DMS153 (cell line): ENCODE results near the gene TJP3.

Source experiments
- DNase-seq: peaks from one replicate; lab custom pipeline; 2025; lab: John Stamatoyannopoulos, UW

Gene TJP3

DNA sequence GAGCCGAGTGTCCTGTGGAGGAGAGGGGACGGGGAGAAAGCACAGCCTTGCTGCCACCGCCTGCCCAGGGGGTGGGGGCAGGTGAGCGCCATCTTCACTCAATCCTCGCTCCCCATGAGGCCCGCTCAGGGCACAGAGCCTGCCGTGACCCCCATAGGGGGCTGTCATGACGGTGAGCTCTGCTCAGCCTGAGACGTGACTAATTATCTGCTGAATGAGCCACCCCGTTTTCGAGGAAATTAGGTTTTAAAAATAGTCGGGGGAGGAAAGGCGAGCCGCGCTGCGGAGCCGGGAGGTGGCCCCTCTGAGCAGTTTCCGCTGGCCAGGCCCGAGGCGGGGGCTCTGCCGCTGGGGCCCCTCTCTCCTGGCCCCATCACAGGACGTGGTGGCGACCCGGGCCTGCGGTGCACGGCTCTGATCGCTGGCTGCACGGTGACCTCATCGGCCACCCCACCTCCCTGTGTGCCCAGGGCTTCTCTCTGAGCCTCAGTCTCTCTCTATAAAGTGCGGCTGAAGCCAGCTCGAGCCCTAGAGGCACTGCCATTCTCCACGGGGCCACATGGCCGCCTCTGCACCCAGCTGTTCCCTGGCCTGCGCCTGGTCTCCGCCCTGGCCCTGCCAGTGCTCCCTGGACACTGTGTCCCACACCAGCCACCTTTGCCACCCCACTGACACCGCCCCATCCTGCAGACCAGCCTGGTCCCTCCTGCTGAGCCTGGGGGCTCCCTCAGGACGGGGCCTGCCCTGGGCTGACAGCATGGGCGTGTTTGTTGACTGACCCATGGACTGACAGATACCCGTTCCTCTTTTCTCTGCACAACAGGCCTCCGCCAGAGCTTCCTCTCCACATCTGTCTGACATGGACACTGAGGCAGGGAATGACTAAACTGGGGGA lies 36.3 kb upstream of the TJP3 start:
- DNase-seq, result no peak

DNA sequence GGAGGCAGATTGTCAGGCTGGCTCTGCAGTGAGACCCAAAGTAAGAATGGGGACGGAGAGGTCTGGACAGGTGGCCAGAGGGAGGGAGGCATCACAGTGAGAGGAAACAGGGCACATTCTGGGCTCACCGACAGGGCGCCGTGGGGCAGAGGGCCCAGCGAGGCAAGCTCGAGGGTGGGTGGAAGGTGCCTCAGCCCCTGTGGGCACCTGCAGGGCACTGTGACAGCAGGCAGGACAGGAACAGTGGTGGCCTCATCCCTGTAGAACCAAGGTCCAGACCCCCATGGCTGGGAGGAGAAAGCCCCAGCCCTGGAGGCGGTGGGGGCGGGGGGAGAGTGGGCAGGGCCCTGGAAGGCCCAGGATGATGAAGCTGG lies 35.6 kb upstream of the TJP3 start:
- DNase-seq, result no peak

DNA sequence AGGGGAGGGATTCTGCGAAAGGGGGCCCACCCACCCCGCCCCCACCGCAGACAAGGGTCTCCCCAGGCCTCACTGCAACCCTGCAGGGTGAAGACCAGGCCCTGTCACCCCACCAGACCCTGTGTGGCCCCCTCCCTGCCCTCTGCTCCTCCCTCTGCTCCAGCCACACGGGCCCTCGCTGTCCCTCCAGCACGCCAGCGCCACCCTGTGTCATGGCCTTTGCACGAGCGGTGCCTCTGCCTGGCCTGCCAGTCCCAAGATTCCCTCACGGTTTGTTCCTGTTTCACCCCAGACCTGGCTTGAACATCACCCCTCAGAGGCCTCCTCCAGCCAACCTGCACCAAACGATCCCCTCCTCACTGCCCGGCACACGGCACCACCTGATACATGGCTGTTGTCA lies 35.2 kb upstream of the TJP3 start:
- no peak for DNase-seq

DNA sequence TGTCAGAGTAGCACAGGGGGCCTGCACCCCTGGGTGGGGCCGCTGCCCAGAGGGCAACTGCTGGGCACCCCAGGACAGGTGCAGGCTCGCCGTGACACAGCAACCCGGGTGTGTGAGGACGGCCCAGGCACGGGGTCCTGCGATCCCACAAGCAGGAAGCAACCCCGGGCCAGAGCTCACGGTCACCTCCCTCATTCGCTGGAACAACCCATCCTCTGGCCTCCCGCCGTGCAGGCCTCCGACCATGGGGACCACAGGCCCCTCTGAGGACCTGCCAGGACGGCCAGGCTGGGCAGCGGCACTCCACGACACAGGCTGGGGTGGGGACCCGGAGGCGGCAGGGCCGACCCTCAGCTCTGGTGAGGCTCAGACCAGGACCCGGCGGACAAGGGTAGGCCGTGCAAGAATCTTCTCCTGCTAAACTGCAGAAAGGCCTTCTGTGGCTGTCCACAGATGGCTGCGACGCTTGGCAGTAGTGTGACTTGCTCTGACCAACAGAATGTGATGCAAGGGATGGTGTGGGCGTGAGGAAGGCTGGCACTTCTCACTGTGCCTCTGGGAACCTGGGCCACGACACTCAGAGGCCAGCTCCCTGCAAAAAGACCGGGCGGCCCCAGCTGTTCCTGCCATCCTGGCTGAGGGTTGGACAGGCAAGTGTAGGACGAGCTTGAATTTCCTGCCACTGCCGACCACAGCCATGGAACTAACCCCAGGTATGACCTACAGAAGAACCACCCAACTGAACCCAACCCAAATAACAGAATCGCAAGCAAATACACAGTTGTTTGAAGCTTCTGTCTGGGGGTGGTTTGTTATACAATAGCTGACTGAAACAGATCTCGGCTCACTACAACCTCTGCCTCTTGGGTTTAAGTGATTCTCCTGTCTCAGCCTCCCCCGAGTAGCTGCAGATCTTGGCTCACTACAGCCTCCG lies 34.4 kb upstream of the TJP3 start:
- DNase-seq, result no peak

DNA sequence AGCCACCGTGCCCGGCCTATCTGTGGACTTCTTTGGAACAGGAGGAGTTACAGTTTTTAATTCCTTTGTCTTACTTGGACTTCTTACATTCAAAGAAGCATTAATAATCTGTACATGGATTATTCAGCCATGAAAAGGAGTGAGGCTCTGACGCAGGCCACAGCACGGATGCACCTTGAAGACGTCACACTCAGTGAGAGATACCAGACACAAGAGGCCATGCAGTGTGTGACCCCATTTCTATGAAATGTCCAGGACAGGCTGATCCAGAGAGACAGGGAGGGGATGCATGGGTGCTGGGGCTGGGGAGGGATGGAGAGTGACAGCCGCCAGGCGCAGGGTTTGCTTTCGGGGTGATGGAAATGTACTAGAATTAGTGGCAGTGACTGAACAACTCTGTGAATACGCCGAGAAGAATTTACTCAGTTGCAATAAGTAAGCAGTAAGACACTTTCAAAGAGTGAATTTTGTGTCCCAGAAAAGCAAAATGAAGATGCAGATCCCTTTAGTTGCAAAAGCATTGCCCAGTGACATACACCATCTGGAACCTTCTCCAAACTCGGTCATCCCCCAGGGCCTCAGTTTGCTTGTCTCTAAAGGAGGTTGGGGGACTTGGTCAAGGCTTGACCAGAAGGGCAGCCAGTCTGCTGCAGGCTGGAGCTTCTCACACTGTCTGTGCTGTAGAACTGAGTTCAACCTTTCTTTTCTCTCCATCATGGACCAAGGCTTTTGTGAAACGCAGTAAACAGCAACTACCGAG lies 33.2 kb upstream of the TJP3 start:
- no peak for DNase-seq

DNA sequence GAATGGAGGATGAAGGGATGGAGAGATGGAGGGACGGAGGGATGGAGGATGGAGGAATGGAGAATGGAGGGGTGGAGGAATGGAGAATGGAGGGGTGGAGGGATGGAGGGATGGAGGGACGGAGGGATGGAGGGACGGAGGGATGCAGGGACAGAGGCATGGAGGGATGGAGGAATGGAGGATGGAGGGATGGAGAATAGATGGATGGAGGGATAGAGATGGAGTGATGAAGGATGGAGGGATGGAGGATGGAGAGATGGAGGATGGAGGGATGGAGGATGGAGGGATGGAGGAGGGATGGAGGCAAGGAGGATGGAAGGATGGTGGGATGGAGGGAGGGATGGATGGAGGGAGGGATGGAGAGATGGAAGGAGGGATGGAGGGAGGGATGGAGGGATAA lies 30.0 kb upstream of the TJP3 start:
- no peak for DNase-seq

DNA sequence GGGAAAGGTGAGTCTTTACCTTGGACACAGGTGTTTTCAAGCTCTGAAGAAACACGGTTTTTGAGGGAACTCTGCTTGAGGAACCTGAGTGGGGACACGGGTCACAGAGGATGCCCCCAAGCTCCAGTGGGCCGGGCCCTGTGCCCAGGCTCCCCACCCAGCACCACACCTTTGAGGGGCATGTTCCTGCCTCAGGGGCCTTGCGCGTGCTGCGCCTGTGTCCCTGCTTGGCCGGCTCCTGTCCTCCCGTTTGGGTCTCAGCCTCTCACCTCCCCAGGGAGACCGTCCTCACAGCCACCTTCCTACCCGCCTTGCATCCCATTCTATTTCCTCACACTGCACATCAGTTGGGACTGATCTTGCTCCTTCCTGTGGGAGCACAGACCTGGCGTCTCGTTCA lies 29.0 kb upstream of the TJP3 start:
- no peak for DNase-seq

DNA sequence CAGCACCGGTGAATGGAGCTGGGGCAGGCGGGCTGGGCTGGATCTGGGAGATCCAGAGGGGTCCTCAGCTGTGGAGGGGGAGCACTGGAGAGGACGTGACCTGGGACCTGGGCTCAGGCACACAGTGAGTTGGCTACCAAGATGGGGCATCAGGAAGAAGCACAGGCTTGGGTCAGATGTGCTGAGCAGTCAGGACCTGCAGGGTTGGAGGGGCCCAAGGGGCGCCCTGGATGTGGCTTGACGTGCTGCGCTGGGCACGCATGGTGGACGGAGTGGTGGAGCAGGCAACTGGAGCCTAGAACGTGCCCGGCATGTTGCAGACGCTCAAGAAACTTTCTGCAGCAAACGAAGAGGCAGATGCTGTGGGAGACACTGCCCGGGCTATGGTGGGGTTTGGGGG lies 28.6 kb upstream of the TJP3 start:
- DNase-seq, result no peak

DNA sequence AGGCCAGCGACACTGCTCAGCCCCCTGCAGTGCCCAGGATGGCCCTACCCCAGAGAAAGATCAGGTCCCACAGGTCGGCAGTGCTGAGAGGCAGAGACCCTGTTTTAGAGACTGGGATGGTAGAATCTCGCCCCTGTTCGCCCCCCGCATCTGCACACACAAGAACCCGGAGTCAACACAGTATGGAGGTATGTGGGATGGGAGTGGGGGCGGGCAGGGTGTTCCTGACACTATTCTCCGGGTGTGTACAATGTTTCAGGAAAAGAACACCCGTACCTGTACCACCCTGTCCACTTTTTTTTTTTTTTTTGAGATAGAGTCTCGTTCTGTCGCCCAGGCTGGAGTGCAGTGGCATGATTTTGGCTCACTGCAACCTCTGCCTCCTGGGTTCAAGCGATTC lies 27.2 kb upstream of the TJP3 start:
- DNase-seq, result no peak

DNA sequence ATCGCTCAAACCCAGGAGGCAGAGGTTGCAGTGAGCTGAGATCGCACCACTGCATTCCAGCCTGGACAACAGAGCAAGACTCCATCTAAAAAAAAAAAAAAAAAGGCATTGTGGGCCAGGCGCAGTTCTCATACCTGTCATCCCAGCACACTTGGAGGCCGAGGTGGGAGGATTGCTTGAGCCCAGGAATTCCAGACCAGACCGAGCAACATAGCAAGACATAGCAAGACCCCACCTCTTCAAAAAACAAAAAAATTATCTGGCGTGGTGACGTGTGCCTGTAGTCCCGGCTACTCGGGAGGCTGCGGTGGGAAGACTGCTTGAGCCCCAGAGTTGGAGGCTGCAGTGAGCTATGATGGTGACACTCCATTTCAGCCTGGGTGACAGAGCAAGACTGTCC lies 25.9 kb upstream of the TJP3 start:
- no peak for DNase-seq

DNA sequence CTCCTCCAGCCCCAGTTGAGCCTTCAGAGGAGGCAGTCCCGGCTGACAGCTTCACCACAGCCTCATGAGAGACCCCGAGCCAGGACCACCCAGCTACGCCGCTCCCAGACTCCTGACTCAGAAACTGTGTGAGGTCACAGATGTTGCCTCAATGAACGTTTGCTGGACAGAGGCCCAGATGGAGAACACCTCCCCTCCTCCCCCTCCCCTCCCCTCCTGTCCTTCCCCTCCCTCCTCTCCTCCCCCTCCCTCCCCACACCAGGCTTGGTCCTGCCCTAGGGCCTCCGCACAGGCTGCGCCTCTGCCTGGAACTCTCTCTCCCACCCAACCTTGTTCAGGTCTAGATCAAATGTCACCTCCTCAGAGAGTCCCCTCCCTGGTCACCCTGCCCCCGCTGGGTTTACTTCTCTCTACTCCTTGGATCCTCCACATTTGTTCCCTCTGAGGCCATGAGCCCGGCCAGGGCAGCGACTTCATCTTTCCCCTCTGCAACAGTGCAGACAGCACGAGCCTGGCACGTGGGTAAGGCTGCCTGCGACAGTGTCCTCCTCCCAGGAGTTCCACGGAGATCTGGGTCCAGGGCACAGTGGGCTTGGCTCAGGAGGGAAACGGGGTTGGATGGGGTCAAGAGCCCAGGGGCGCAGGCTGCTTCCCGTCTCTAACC lies 25.3 kb upstream of the TJP3 start:
- DNase-seq, result no peak

DNA sequence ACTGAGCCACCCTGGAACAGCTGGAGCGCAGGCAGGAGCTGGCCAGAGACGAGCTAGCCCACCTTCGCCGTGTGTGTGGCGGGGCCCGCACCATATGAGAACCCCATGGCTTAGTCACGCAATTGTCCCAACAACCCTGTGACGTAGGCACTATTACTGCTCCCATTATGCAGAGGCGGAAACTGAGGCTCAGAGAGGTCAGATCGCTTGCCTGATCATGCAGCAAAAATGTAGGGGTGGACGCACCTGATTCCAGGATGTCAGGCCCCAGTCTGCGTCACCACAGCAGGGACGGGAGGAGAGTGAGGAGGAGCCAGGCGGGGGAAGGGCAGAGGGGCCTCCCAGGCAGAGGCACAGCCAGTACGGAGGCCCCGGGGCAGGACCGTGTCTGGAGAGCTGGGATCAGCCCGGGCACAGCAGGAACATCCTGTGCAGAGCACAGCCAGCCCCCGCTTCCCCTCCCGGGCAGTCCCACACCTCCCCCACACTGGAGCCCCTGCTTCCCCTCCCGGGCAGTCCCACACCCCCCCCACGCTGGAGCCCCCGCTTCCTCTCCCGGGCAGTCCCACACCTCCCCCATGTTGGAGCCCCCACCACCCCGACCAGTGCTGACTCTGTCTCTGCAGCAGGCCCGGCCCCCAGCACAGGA lies 24.7 kb upstream of the TJP3 start:
- DNase-seq, result no peak

DNA sequence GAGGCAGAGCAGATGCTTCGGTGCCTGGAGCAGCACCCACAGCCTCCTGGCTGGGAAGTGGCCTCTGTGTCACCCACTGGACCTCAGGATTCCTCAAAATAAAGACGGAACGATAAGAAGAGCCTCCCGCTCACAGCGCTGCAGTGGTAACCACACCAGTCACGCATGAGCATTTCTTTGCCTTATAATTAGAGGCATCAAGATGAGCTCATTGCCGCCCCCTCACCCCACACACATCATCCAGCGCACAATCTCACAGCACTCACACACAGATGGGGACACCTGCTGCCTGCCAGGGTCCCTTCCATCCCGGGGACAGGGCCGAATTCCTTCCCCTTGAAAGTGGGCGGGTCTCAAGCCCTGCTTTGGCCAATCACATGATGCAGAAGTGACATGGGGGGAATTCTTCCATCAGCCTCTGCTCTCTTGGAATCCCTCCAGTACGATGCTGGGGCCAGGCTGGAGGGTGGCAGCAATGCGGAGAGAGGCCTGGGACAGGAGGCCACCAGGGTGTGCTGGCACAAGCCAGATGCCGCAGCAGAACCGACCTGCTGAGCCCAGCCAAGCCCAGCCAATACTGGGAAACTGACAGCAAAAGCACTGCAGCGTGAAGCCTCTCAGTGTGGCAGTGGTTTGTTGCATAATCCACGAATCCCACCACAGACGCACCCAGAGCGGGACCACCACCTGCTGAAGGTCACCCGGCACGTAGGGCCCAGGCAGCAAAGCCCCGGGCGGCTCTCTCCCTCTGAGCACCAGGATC lies 23.9 kb upstream of the TJP3 start:
- DNase-seq, result no peak

DNA sequence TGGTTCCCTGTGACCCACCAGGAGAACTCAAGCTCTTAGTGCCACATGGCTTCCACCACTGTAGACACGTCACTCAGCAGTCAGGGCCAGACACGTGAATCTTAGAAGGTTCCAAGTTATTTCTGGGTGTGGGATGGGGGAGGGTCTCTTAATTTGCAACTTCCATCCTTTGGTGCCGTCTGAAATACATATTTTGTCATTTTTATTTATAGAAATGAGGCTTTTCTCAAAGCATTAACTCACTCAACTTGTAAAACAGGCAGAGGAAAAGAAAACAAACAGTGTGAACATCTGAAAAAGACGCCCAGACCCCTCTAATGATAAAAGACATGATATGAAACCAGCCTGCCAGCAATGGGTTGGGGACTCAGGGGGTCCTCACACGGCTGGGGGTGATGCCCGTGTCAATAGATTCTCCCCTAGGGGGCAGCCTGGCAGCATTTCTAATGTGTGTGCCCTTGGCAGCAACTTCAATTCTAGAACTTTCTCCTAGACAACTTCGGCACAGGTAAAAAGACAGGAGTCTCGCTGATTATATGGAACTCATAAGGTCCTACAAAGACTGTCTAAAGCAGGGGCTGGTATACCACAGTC lies 23.3 kb upstream of the TJP3 start:
- DNase-seq, result no peak

DNA sequence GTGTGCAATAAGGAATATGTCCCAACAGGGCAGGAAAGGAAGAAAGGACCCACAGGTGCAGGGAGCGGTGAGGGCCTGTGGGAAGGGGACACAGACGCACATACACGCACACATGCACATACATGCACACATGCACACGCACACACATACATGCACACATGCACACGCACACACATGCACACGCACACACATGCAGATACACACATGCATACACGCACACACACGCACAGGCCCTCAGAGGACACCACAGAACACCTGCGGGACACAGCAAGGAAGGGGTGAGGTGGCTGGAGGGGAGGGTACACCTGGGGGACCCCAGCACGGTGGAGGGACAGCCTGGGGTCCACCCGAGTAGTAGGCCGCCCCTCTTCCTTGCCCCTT lies 20.8 kb upstream of the TJP3 start:
- no peak for DNase-seq

DNA sequence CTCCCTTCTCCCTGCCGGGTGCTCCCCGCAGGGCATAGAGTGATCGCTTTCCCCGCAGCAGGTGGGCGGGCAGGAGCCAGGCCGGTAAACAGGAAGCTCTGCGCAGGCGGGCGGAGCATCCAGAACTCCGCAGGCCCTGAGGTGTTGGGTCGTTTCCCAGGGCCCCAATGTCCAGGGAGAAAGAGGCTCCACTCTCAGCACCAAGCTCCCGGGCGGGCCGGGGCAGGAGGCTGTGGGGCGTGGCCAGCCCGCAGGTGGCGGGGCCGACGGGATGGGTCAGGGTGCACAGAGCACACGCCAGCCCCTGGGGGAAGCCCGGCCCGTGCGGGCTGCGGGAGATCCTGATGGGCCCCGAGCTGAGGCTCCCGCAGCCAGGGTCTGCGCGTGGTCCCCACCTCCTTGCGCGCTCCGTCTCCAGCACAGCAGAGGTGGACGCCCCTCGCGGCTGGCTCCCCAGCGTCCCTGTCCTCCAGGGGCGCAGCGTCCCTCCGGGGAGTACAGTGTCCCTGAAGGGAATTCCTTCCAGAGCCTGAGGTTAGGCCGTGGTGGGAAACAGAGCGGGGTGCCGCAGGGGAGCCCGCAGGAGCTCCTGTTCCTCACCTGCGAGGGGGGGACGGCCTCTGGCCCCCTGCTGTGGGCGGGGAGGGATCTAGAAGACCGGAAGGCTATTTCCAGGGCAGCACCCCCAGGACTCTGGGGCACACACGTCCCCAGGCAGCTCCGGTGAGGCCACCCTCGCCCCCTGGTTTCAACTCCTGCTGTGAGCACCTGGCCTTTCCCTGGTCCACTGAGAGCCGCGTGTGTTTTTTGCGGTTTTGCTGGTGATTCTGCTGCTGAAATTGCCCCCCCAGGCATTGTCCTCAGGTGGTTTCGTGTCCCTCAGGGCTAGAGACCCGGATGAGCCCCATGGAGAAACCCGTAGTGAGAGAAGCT lies 20.1 kb upstream of the TJP3 start:
- DNase-seq, result peak; percentile 54

DNA sequence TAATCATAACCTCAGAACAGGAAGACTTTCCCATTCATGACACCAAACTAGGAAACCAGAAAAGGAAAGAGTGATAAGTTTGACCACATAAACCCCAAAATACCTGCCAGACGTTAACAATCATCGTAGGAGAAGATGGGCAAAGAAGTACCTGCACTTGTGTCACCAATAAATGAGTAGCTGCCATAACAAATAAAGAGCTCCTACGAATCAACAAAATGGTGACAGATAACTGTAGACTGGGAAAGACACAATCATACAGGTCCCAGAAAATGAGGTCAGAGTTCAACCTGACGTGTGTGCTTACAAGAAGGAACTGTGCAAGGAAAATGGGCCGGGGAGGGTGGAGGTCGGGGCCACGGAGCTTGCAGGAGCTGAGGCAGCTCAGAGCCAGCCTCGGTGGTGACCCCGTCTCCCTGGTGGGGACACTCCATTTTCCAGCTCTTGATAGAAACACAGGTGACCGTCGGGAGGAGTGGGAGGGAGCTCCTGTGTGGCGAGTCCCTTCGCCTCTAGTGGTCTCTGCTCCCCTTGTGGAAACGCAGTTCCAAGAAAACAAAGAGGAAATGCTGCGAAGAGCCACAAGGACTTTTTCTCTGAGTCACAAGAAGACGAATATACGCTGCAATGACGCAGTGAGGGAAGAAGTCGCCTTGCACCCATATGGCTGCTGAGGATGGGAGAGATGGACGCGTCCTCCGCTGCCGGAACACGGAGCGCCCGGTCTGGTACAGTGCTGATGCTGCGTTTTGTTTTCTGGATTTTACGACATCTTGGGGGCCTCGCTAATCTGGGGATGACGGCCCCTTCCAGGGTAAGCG lies 17.4 kb upstream of the TJP3 start:
- no peak for DNase-seq

DNA sequence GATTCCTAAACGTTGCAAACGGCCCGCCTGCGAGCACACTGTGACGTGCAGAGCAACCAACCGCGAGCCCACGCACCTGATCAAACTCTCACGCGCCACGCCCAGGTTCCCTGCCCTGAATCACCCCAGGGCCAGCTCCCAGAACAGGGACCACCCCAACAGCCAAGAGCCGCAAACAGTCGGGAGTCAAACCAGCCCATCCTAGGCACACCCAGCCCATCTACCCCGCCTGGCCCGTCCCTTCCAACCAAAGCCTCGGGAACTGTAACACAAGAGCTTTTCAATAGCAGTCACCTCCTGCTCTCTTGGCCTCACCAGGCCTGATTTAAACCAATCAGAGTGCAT lies 16.8 kb upstream of the TJP3 start:
- no peak for DNase-seq
